ENCODE measurements around the gene RDH14. TPM values are rescaled to one million over a fixed set of nuclear protein-coding genes. Genes with fewer than 3 reads are reported as not detected.

The RDH14 gene
- total RNA-seq, 6 experiments from 2014 or later = 9.2 to 21.5 (median 12.8) TPM

DNA sequence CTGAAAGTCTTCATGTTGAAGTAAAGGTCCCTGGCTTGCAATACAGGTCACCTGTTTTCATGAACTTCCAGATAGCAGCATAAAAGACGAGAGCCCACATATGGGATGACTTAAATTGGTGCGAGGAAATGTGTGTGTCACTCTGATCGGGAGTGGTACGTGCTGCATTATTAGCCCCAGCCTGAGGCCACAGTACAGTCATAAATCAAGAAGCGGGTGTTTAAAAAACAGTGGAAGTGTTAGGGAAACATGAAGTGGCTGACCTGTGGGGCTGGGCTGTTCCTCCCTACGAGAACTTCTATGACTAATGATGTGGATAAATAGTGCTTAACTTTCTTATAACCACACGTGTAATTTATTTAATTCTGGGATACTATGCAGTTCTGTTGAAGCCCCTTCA, 24.4 kb downstream of the RDH14 start:
- H3K27ac ChIP-seq = no peak overlapping the region
- no peaks in the 10 kb centered on the region for H3K9me3 ChIP-seq
- H3K4me3 ChIP-seq = no peak overlapping the region
- no peak for ATAC-seq
- 45% methylated on average over 7 of the region's 7 CpGs for WGBS (ENCODE audit: insufficient coverage, low coverage, low lambda C conversion rate, missing lambda C conversion rate)
- TF ChIP-seq POLR2A (IDR thresholded peaks at IDR 0.05) = no peak
- no peak for TF ChIP-seq CTCF (IDR thresholded peaks at IDR 0.05)
- no peaks in the 10 kb centered on the region for H3K27me3 ChIP-seq
- H3K36me3 ChIP-seq = no peaks in the 10 kb centered on the region
- no peak for DNase-seq
- intact Hi-C loops (cut with DNase I) = no loop called here
- no peaks in the 10 kb centered on the region for H3K4me1 ChIP-seq

DNA sequence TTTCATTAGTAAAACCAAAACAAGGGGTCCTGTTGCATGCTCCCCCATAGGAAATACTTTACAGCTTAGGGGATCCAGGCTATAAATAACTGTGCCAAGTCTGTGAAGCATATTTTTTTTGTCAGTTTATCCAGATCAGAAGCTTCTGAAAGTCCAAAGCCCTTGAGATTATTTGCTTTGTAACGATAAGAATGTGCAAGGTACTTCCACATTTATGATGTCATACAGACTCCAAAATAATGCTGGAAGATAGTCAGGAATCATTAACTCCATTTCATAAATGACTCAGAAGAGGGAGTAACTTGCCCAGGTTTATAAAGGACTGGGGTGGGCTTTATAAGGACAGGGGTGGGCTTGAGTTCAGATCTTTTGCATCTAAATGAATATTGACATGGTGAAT, 29.3 kb downstream of the RDH14 start:
- Histone ChIP-seq H3K27me3 (no peaks in the 10 kb centered on the region), H3K27ac (no peak overlapping the region), H3K4me3 (no peak overlapping the region), H3K9me3 (no peaks in the 10 kb centered on the region), H3K4me1 (no peaks in the 10 kb centered on the region), H3K36me3 (no peaks in the 10 kb centered on the region)
- WGBS (ENCODE audit: insufficient coverage, low coverage, low lambda C conversion rate, missing lambda C conversion rate) = 21% methylated on average over 1 of the region's 1 CpG
- ATAC-seq (no peak), DNase-seq (no peak)
- TF ChIP-seq POLR2A (IDR thresholded peaks at IDR 0.05) (no peak), CTCF (IDR thresholded peaks at IDR 0.05) (no peak)
- intact Hi-C loops (cut with DNase I) = no loop called here

- 76% methylated on average over 4 of the region's 4 CpGs for WGBS (ENCODE audit: insufficient coverage, low coverage, low lambda C conversion rate, missing lambda C conversion rate)
- ATAC-seq (no peak), DNase-seq (no peak)
- Histone ChIP-seq H3K4me3 (no peak overlapping the region), H3K4me1 (no peaks in the 10 kb centered on the region), H3K27ac (no peak overlapping the region), H3K27me3 (no peaks in the 10 kb centered on the region), H3K36me3 (no peaks in the 10 kb centered on the region), H3K9me3 (no peaks in the 10 kb centered on the region)
- TF ChIP-seq CTCF (IDR thresholded peaks at IDR 0.05) (no peak), POLR2A (IDR thresholded peaks at IDR 0.05) (no peak)
- intact Hi-C loops (cut with DNase I) = no loop called here
Measured at GRCh38 chr2:18527822-18528221, 32.6 kb downstream of the RDH14 start.

- DNase-seq (no peak), ATAC-seq (no peak)
- intact Hi-C loops (cut with DNase I) = no loop called here
Measured at GRCh38 chr2:18527326-18527725, 33.1 kb downstream of the RDH14 start.

More at GRCh38 chr2:18527326-18527725, 33.1 kb downstream of the RDH14 start:
- Histone ChIP-seq H3K36me3 (no peaks in the 10 kb centered on the region), H3K9me3 (no peaks in the 10 kb centered on the region), H3K27me3 (no peaks in the 10 kb centered on the region), H3K27ac (no peak overlapping the region), H3K4me1 (no peaks in the 10 kb centered on the region), H3K4me3 (no peak overlapping the region)
- TF ChIP-seq POLR2A (IDR thresholded peaks at IDR 0.05) = no peak
- no peak for TF ChIP-seq CTCF (IDR thresholded peaks at IDR 0.05)
- WGBS (ENCODE audit: insufficient coverage, low coverage, low lambda C conversion rate, missing lambda C conversion rate) = 96% methylated on average over 2 of the region's 2 CpGs
